GM18873 (cell line): Measurements from ENCODE around the gene LTB4R2.

Experiments used
- ATAC-seq: cut with Tn5 transposase; IDR thresholded peaks from one replicate; pipeline ENCODE4 v1.9.1; 2021; ENCODE audit warnings: mild to moderate bottlenecking, moderate library complexity, moderate number of reproducible peaks; ENCODE audit not compliant: unreplicated experiment, low FRiP score

LTB4R2 gene

DNA sequence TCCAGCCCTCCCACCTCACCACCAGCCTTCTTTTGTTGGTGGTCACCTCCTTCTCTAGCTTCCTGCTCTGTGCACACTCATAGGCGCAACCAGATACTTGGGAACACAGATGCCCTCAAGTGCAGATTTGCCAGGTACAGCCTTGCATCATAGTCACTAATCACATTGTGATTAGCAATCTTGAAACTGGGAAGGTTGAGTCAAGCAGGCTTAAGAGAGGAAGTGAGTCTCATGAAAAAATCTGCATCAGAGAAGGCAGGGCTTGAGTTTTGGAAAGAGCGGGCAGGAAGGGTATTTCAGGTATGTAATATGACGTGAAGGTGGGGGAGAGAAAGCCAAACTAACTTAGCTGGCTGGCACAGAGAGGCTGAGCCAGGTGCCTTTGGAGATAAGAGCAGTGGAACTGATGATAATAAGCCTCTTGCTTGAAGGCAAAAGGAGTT, 35.8 kb upstream of the LTB4R2 start:
- ATAC-seq = peak; percentile 43

- ATAC-seq = no peak
Observed at GRCh38 chr14:24277071-24277470, 32.9 kb upstream of the LTB4R2 start.

- ATAC-seq = no peak
Observed at GRCh38 chr14:24277606-24278321, 32.2 kb upstream of the LTB4R2 start.

DNA sequence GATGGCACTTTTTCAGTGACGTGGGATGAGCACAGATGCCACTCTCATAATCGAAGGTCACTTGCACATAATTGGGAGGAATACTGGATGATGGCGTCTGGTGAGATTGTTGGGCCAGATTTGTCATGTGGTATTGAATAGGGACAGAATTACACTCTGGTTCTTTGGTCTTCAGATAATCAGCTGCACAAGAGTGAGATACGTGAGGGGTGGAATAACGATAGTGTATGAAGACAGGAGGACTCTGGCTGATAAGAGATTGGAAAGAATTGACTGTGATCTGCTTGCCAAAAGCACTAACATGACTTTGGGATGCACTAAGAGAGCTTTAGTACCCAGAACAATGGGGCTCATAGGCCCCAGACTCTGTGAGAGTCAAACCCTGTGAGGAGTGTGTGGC, 31.5 kb upstream of the LTB4R2 start:
- no peak for ATAC-seq

DNA sequence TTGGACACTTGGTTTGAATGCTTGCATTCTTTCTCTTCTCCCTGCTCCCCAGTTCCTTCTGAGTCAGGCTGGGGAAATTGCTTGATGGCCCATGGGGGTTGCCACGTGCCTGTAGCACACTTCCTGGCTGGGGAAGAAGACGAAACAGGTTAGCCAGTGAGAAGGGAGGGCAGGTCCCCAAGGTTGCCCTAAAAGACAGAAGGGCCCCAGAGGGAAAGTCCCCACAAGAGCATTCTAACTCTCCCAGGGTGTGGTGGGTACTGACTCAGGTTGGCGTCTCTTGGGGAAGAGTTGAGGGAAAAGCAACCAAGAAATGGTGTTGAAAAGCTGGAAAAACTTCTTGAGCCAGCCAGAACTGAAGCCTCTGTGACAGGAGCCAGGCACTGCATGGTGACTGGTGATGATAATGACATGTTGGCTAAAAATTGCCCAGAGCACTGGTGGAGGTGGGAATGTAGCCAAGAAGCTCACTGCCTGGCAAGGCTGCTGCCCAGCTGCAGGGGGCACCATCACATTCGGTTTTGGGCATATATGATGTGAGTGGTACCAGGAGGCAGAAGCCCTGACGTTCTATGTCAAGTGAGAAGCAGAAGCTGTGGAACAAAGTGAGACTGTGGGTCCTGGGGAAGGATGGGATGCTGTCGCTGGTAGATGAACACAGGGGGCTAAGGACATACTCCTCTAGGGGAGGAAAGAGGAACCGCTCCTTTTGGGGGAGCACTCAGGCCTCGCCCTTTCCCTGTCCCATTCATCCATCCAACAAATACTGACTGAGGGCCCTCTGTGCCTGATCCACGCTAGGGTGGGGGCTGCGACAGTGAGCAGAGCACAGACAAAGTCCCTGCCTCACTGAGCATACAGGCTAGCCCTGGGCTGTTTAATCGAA, 30.4 kb upstream of the LTB4R2 start:
- ATAC-seq = peak; percentile 55

- ATAC-seq = no peak
Observed at GRCh38 chr14:24280797-24281460, 29.0 kb upstream of the LTB4R2 start.

GRCh38 chr14:24281636-24282035, 28.3 kb upstream of the LTB4R2 start:
- ATAC-seq = no peak

DNA sequence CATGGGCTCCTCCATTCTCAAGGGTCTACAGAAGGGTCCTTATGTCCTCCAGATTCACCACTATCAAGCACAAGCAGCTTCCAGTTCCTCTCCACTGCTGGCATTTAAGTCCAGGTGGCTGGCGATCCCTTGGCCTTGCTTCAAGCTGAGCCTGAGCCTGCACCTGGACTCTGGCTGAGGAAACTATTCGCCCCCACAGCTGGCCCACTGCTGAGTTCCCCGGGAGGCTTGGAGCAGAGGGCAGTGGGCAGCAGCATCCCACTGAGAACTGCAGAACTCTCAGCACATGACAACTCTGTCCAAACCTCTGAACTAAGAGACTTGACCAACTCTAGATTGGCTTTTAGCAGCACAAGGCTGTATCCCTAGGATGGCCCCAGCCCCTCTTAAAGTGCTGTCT, 27.2 kb upstream of the LTB4R2 start:
- ATAC-seq = no peak

GRCh38 chr14:24283796-24284460, 26.0 kb upstream of the LTB4R2 start:
- no peak for ATAC-seq

- ATAC-seq = no peak
Observed at GRCh38 chr14:24284501-24285035, 25.4 kb upstream of the LTB4R2 start.

DNA sequence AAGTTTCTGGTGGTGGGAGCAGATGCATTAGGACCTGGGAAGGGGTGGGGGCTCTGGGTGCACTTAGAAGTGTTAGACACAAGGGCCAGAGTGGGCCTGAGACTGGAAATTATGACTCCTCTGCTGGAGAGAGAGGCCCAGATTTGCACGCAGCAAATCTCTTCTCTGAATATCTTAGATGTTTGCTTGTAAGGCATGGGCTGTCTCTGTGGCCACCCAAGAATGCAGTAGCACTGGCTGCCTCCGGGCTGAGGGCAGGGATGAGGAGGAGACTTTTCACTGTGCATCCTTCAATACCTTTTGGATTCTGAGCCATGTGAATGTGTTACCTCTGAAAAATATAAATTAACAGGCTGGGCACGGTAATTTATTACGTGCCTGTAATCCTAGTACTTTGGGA, 24.6 kb upstream of the LTB4R2 start:
- ATAC-seq = no peak

DNA sequence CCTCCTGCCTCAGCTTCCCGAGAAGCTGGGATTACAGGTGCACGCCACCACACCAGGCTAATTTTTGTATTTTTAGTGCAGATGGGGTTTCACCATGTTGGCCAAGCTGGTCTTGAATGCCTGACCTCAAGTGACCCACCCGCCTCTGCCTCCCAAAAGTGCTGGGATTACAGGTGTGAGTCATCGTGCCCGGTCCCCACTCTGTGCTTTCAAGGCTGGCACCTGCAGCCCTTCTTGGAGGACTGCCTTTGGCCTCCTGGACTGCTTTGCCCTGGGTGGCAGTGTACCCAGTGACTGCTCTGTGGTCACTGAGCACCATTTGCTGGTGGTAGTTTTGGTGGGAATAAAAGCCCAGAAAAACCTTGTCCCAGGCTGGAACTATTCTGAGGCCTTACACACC, 22.9 kb upstream of the LTB4R2 start:
- ATAC-seq = no peak

DNA sequence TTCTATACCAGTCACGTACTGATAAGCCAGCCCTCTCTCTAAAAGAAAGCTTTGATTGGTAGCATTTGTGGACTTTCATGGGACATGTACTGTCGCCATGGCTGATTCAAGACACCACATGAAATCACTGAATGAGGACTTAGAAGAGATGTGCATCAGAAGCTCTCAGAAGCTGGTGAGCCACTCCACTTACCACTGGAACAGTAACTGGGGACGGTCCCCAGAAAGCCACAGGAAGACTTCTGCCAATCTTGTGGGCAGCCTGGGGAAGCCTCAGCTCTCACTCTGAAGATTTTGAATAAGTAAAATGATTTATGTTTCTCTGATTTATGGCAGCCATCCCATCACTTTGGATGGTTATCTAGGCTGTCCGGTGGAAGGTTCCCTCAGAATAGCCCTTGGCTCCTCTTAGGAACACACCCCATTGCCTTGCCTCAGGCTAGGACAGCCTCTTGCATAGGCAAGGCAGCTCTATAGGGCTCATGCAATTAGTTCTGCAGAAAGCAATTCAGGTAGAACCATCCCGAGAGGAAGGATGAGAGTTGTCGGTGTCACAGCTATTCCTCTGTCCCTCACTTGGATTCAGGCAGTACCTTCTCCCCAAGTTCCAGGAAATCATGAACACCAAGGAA, 20.2 kb upstream of the LTB4R2 start:
- peak; percentile 54 for ATAC-seq

- ATAC-seq = no peak
Observed at GRCh38 chr14:24290746-24291145, 19.2 kb upstream of the LTB4R2 start.

GRCh38 chr14:24291446-24292117, 18.4 kb upstream of the LTB4R2 start:
- ATAC-seq = no peak

DNA sequence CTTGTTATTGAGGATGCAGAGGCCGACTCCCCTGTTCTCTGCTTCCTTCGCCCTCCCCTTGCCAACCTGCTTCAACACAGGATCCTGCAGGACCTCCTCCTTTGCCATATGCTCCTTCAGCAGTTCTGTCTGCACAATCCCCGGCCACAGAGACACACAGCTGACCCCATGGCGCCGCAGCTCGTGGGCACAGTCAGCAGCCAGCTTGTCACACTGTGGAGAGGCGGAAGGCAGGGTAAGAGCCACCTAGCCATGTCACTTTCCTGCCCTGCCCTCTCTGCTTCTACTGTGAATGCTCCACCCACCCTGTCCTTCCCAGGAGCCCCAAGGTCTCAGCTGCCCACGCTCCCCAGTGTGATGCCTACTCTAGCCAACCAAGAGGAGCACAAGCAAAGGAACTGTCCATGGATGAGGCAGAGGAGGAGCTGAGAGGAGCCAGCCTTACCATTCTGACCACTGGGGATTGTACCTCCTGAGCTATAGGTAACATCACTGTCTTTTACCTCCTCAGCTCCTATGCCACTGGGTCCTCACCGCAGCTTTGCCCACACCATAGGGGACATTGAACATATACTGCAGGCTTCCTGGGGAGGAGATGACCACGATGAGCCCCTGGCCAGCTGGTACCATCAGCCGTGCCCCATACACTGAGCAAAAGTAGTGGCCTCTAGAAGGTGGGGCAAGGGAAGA, 17.7 kb upstream of the LTB4R2 start:
- no peak for ATAC-seq

GRCh38 chr14:24293525-24293924, 16.4 kb upstream of the LTB4R2 start:
- ATAC-seq = no peak

DNA sequence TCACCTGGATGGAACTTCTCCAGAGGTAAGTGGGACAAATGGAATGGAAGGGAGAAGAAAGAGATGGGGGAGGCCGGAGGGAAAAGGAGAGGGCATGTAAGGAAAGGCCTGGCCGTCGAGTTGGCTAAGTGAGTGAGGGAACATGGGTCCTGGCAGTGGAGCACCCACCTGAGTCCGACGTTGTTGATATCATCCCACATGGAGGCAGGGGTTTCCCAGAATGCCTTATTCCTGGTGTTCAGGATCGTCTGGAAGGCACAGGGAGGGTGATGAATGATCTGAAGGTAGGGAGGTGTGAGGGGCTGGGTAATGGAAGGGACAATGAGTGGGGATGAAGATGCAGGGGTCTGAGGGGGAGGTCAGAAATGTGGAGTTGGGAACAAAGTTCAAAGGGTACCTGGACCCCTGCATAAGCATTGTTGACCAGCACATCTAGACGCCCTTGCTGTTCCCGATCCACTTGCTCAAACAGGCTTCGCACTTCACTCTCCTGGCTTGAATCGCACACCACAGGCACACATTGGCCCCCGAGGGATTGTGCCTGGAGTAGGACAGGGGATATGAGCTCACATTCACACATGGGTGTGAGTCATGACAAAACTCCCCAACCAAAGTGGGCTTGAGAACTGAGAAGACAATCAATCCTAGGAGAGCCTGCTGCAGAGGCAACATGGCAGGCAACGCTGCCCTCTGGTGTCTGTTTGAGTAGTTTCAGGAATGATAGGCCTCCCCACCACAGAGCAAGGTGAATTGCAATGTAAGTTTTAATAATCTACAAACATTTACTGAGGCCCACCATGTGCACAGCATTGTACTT, 13.4 kb upstream of the LTB4R2 start:
- ATAC-seq = peak; percentile 39
